ENCODE measurements around the gene MITF.

MITF gene

GRCh38 chr3:69866988-69867720 is 127.9 kb downstream of the MITF start:
- peak; percentile 39 for DNase-seq (ENCODE audit: low read depth, low spot score)
- H3K27ac ChIP-seq: peak overlapping the region; percentile 66

DNA sequence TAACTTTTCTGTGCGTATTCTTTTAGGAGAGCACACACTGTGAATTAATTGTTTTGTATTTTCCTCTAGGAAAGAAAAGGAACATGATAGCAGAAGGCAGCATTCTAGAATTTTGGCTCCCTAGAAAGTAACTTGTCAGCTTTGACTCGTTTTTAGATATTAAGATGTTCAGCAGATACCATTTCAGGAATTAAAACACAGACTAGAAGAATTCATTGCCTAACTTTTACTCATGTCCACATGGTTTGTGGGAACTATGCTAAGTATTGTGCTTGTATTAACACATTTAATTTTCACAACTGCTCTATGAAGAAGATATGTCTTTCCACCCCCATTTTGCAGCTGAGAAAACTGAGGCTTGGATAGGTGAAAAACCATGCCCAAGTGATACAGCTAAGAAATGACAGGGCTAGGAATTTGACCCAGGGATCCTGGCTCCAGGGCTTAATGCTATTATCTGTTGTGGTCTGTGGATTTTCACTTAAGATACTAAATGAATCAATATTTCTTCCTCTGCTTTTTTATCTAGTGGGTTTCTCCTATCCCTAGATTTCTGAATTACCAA is 128.8 kb downstream of the MITF start:
- no peak for DNase-seq (ENCODE audit: low read depth, low spot score)
- peak overlapping the region; percentile 66 for H3K27ac ChIP-seq

DNA sequence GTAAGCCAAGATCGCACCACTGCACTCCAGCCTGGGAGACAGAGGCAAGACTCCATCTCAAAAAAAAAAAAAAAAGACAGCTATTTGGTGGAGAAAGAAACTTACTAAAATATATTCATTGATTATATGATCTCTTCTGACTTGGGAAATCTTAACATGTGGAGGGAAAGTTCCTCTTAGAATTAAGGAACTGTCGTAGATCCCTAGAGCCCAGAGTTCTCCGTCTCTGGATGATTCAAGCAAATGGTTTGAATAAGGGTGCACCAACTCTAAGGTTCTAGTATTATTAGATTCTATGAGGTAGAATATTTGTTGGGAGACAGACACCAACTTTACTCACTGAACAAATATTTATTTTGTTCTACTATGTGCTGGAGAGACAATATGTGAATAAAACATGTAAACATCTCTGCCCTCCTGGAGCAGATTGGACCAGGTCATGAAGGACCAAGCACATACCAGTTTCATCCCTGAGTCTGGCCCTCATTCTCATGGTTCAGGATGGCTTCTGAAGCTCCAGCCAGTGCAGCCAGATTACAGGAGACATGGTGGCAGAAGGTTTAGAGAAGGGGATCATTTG is 129.7 kb downstream of the MITF start:
- DNase-seq (ENCODE audit: low read depth, low spot score): no peak
- peak overlapping the region; percentile 6 for H3K27ac ChIP-seq

- H3K27ac ChIP-seq: peak overlapping the region; percentile 6
- no peak for DNase-seq (ENCODE audit: low read depth, low spot score)
Observed at GRCh38 chr3:69869643-69870042, 130.4 kb downstream of the MITF start.

DNA sequence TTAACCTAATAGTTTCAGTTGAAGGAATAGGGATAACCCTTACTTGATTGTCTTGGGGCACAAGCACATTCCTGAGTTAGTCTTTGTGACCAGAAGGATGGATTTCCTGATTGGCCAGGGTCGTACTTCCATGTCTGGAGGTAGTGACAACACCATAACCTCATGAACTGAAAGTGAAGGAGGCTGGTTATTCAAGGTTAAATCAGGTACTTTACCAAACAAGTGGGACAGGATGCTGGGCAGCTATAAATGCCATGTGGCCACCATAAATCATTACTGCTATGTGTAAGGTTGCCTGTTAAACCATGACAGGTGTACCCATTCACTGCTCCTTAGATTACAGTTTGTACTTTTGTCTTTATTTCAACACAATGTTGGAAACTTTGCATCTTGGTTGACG is 132.0 kb downstream of the MITF start:
- H3K27ac ChIP-seq: no peak overlapping the region
- DNase-seq (ENCODE audit: low read depth, low spot score): peak; percentile 36

GRCh38 chr3:69871868-69872267 is 132.6 kb downstream of the MITF start:
- no peak overlapping the region for H3K27ac ChIP-seq
- no peak for DNase-seq (ENCODE audit: low read depth, low spot score)

GRCh38 chr3:69872783-69873378 is 133.6 kb downstream of the MITF start:
- no peak for DNase-seq (ENCODE audit: low read depth, low spot score)
- H3K27ac ChIP-seq: no peak overlapping the region

- no peak overlapping the region for H3K27ac ChIP-seq
- DNase-seq (ENCODE audit: low read depth, low spot score): no peak
Observed at GRCh38 chr3:69876073-69876472, 136.8 kb downstream of the MITF start.

DNA sequence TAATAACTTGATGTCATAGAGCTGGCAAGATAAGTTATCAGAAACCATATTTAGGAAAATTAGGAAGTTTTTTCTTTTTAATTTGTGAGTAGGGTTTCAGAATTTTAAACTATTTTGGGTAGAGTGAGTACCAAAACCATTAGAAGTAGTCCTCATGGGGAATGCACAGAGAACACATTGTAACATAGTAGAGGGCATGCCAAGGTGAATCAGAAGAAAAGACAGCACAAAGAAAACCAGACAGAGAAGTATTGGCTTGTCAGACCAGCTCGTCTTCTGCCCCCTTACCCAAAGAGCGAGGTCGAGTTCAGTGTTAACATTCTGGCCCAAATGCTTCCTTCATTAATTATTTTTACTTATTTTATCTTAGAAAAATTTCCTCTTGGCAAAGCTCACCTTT is 139.0 kb downstream of the MITF start:
- no peak for DNase-seq (ENCODE audit: low read depth, low spot score)
- H3K27ac ChIP-seq: no peak overlapping the region

DNA sequence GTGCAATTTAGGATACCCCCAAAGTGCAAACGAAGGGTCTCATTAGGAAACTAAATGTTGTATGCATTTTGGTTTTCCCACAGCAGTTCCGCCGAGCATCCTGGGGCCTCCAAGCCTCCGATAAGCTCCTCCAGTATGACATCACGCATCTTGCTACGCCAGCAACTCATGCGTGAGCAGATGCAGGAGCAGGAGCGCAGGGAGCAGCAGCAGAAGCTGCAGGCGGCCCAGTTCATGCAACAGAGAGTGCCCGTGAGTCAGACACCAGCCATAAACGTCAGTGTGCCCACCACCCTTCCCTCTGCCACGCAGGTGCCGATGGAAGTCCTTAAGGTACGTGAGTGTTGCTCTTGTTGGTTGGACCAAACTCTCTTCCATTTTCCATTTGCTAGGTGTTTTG is 139.8 kb downstream of the MITF start:
- DNase-seq (ENCODE audit: low read depth, low spot score): no peak
- no peak overlapping the region for H3K27ac ChIP-seq

DNA sequence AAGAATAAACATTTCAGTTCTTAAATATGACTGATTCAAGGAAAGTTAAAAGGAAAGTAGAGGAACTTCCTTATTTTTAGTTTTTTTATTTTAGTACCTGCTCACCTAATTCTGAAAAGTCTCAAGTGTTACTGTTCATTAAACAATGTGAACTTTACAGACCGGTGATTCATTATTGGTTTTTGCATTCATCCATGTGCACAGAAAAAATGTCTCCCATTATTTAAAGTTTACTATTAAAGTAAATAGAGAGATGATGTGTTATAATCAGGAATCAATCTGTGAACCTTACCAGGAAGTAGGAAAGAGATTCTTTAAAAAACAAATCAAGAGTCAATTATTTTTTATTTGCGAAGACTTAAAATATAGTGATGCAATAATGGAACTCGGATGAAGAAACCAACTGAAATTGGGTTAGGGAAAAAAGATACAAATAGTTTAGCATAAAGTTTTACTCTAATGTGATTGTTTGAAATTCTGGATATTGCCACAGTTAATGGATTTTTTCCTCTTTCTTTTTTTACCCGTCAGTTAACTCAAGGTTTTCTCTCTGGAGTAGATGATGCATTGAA is 140.9 kb downstream of the MITF start:
- H3K27ac ChIP-seq: no peak overlapping the region
- DNase-seq (ENCODE audit: low read depth, low spot score): no peak

DNA sequence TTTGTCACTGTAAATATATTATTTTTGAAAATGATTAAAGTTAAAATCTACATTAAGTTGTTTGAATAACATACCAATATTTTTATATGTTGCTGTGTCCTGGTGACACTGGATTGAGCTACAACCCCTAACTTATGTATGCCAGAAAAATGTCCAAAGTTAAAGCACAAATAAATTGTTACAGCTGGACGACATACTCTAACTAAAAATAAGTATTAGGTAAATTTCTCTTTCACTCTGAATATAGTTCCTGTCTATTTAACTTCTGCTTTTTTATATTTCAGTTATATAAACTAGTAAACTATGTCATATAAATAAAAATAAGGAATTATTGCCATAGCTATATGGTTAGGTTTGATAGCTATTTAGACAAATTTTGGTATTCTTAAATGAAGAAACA is 141.8 kb downstream of the MITF start:
- no peak overlapping the region for H3K27ac ChIP-seq
- DNase-seq (ENCODE audit: low read depth, low spot score): no peak

GRCh38 chr3:69881756-69882428 is 142.6 kb downstream of the MITF start:
- DNase-seq (ENCODE audit: low read depth, low spot score): no peak
- no peak overlapping the region for H3K27ac ChIP-seq

GRCh38 chr3:69882560-69882959 is 143.3 kb downstream of the MITF start:
- no peak for DNase-seq (ENCODE audit: low read depth, low spot score)
- H3K27ac ChIP-seq: no peak overlapping the region

DNA sequence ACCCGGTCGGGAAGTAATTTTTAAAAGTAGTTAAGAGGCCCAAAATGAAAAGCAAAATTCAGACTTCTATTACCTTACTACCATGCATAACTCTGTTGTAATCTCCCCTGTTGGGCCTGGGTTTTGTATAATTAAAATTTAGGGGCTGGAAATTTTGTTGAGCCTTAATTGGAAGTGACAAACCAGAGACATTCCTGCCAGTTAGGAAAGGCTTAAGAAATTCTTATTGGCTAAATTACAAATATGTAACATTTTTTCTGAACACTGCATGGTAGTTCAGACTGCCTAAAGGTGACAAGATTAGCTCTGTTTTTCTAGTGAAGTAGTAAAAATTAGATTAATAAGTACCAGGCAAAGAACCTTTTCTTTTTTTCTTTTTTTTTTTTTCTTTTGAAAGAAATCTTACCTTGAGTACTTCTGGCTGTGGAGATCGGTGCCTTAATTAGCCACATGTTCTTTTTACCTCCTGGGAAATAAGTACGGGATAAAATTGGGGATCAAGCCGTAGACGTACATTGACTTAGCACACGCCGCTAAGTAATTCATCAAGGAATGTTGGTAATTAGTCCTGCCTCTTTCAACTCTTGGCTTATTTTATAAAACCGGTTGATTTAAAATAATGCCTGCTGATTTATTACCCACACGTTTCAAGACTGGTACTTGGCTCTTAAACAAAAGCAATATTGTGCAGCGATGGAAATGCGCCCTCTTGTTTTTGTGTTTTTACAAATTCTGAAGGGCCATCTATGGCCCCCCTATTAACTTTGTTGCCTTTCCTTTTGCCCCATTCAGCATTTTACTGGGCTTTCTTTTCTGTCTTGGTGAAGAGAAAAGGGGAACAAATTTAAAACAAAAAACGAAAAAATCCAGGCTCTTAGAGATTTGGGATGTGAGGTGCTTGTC is 149.0 kb downstream of the MITF start:
- no peak overlapping the region for H3K27ac ChIP-seq
- no peak for DNase-seq (ENCODE audit: low read depth, low spot score)

DNA sequence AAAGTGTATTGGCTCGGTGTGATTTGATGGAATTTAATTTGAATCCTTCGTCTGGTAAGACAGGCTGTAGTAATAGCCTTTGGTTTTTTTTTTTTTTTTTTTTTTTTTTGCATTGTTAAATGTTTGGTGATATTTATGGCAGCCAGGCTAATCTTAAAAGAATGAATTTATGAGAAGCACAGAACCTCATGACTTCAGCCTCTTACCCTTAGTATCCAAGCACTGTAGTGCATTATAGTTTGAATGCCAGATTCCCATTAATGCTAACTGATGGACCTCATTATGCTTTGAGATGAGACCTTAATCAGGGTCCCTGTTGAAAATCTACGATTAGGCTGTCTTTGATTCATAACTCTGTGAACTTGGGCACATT is 149.7 kb downstream of the MITF start:
- no peak overlapping the region for H3K27ac ChIP-seq
- no peak for DNase-seq (ENCODE audit: low read depth, low spot score)

GRCh38 chr3:69890084-69890483 is 150.8 kb downstream of the MITF start:
- H3K27ac ChIP-seq: peak overlapping the region; percentile 20
- peak; percentile 61 for DNase-seq (ENCODE audit: low read depth, low spot score)

- no peak for DNase-seq (ENCODE audit: low read depth, low spot score)
- peak overlapping the region; percentile 20 for H3K27ac ChIP-seq
Observed at GRCh38 chr3:69890691-69891090, 151.4 kb downstream of the MITF start.

DNA sequence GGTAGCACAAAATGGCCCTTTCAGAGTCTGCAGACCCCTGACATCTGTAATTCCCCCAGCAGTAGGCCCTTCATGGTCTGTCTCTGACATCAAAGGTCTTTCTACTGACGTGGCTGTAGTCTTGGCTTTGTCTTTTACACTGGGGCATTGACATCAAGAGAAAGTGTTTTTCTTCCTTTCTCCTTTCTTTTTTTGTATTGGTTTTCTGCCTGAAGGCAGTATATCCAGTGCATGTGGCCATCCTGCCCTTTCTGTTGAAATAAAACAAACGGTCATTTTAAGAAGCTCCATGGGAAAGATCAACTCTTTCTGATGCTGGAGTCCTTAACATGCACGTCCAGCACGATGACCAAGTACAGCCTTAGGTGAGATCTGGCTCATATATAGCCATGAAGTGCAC is 153.4 kb downstream of the MITF start:
- DNase-seq (ENCODE audit: low read depth, low spot score): no peak
- H3K27ac ChIP-seq: no peak overlapping the region

DNA sequence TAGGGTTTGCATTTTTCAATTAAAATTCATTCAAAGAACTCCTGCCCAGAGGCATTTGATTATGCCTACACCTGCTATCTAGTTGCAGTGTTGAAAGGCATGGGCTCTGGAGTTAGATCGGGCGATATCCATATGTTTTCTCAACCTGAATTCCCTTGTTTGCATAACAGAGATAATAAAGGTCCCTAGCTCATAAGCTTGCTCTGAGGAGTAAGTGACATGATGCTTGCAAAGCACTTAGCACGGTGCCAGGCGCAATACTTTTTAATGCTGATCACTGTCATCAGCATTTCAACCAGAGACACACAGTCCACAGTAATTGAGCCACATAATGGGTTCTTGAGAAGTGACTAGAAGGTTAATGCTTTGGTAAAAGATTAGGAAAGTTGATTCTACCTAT is 154.0 kb downstream of the MITF start:
- no peak overlapping the region for H3K27ac ChIP-seq
- no peak for DNase-seq (ENCODE audit: low read depth, low spot score)
